Measurements from ENCODE around the gene ALCAM.

The ALCAM gene

DNA sequence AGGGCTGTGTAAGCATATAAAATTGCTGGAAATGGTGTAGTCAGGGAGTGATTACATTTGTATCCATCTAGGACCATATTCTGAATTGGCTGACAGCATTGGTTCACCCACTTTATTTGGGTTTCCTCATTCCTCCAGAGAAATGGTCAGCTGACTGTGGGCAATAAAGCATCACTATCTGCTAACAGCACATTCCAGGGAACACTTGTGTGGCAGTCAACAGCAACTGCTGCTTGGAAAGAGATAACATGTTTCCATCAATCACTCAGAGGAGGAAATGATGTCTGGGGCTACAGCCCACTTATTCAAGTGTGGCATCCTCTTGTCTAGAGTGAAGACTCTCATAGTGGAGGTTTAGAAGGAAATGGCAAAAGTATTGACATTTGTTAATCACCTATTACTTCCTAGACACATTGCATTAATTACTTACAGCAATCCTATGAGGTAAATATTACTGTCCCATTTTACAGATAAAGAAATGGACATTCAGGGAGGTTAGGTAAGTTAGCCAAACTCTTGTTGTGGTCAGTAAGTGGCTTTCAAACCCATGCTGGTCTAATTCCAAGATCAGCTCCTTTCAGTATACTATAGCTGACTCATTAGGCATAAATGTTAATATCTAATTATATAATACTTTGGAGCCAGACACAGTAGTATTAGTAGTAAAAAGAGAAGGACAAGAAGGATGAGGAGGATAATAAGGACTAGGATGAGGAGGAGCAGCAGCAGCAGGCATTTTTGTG lies 247.8 kb downstream of the ALCAM start:
- Histone ChIP-seq H3K27ac (no peak overlapping the region), H4K20me1 (ENCODE audit: insufficient read depth) (no peaks in the 10 kb centered on the region), H3K9ac (no peak overlapping the region), H3K36me3 (ENCODE audit: insufficient read depth) (no peaks in the 10 kb centered on the region), H3K4me1 (ENCODE audit: low read depth, poor library complexity, severe bottlenecking) (no peaks in the 10 kb centered on the region), H3K4me2 (no peak overlapping the region), H2AFZ (ENCODE audit: low read depth) (no peak overlapping the region), H3K79me2 (ENCODE audit: insufficient read depth, low read depth) (no peaks in the 10 kb centered on the region), H3K4me3 (IDR thresholded peaks at IDR 0.05; ENCODE audit: insufficient read depth, low read depth, low read length) (no peak overlapping the region), H3K27me3 (ENCODE audit: insufficient read depth, low read depth) (no peaks in the 10 kb centered on the region)
- TF ChIP-seq, protein P1, sequence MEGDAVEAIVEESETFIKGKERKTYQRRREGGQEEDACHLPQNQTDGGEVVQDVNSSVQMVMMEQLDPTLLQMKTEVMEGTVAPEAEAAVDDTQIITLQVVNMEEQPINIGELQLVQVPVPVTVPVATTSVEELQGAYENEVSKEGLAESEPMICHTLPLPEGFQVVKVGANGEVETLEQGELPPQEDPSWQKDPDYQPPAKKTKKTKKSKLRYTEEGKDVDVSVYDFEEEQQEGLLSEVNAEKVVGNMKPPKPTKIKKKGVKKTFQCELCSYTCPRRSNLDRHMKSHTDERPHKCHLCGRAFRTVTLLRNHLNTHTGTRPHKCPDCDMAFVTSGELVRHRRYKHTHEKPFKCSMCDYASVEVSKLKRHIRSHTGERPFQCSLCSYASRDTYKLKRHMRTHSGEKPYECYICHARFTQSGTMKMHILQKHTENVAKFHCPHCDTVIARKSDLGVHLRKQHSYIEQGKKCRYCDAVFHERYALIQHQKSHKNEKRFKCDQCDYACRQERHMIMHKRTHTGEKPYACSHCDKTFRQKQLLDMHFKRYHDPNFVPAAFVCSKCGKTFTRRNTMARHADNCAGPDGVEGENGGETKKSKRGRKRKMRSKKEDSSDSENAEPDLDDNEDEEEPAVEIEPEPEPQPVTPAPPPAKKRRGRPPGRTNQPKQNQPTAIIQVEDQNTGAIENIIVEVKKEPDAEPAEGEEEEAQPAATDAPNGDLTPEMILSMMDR (conservative IDR thresholded peaks at IDR 0.05; ENCODE audit: low read depth, low read length) = no peak

DNA sequence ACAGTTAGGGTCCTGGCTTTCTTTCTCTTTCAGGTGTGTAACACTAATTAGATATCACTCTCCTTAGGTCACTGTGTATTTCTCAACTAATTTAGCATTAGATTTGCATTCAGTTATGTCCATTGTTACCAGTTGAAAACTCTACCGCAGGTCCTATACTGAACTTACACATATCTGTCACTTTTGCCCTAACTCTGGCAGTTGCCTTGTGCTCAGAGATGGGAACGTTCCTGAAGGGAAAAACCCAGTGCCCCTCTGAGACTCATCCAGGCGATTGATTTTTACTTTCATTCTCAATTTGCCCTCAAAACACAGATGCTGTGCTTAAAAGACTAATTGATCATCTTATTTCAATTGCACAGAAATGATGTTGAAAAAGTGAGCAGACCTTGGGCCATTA lies 249.1 kb downstream of the ALCAM start:
- H3K4me1 ChIP-seq (ENCODE audit: low read depth, poor library complexity, severe bottlenecking) = no peaks in the 10 kb centered on the region
- no peaks in the 10 kb centered on the region for H4K20me1 ChIP-seq (ENCODE audit: insufficient read depth)
- H3K36me3 ChIP-seq (ENCODE audit: insufficient read depth) = no peaks in the 10 kb centered on the region
- no peak overlapping the region for H3K4me3 ChIP-seq (IDR thresholded peaks at IDR 0.05; ENCODE audit: insufficient read depth, low read depth, low read length)
- no peak overlapping the region for H3K9ac ChIP-seq
- H3K4me2 ChIP-seq = no peak overlapping the region
- TF ChIP-seq, protein P1 (conservative IDR thresholded peaks at IDR 0.05; ENCODE audit: low read depth, low read length) = no peak
- H3K79me2 ChIP-seq (ENCODE audit: insufficient read depth, low read depth) = no peaks in the 10 kb centered on the region
- no peak overlapping the region for H2AFZ ChIP-seq (ENCODE audit: low read depth)
- H3K27me3 ChIP-seq (ENCODE audit: insufficient read depth, low read depth) = no peaks in the 10 kb centered on the region
- H3K27ac ChIP-seq = no peak overlapping the region

DNA sequence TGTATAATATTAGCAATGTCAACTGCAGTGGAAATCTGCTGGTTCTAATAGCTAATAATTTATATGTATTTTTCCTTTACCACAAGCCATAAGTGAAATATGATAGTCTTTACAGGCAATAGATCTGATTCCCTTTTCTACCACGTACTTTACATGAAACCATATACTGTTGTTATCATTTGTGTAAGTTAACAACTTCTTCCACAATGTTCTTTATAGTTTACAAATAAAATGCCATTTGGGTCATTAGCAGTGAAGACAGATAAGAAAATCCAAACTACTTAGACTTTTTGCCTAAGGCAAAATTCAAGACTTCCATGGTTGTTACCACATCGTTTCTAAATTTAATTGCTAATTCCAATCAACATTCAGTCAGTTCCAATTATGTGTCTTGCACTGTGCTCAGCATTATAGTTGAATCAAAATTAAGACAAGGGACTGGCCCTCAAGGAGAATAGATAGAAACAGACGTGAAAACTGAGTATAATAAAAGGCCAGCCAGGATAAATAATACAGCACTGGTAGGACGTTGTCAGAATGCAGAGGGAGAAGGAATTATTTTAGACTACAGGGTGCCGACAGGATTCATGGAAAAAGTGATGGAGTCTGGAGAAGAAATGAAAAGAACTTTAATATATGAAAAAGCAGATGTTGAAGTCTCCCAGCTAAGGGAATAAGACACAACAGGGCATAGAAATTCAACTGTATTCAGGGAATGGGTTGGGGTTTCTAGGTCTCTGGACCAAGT lies 249.8 kb downstream of the ALCAM start:
- Histone ChIP-seq H3K36me3 (ENCODE audit: insufficient read depth) (no peaks in the 10 kb centered on the region), H2AFZ (ENCODE audit: low read depth) (no peak overlapping the region), H3K27ac (no peak overlapping the region), H3K79me2 (ENCODE audit: insufficient read depth, low read depth) (no peaks in the 10 kb centered on the region), H4K20me1 (ENCODE audit: insufficient read depth) (no peaks in the 10 kb centered on the region), H3K27me3 (ENCODE audit: insufficient read depth, low read depth) (no peaks in the 10 kb centered on the region), H3K4me3 (IDR thresholded peaks at IDR 0.05; ENCODE audit: insufficient read depth, low read depth, low read length) (no peak overlapping the region), H3K9ac (no peak overlapping the region), H3K4me1 (ENCODE audit: low read depth, poor library complexity, severe bottlenecking) (no peaks in the 10 kb centered on the region), H3K4me2 (no peak overlapping the region)
- TF ChIP-seq, protein P1 (conservative IDR thresholded peaks at IDR 0.05; ENCODE audit: low read depth, low read length) = no peak

DNA sequence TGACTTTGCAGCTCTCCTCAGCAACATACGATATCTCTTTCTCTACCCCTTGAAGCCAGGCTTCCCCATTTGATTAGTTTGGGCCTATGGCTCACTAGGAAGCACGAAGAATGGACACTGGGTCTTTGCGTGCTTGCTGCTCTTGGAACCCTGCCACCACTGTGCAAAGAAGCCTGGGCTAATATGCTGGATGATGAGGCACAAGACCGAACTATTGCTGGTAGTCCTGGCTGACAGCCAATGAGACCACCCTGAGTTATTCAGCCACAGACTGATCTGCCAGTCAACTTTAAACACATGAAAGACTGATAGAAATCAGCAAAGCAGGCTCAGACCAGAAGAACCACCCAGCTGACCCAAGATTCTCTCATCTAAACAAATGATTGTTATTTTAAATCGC lies 251.8 kb downstream of the ALCAM start:
- Histone ChIP-seq H3K27me3 (ENCODE audit: insufficient read depth, low read depth) (no peaks in the 10 kb centered on the region), H3K79me2 (ENCODE audit: insufficient read depth, low read depth) (no peaks in the 10 kb centered on the region), H3K4me1 (ENCODE audit: low read depth, poor library complexity, severe bottlenecking) (no peaks in the 10 kb centered on the region), H3K9ac (no peak overlapping the region), H3K4me2 (no peak overlapping the region), H4K20me1 (ENCODE audit: insufficient read depth) (no peaks in the 10 kb centered on the region), H3K27ac (no peak overlapping the region), H3K4me3 (IDR thresholded peaks at IDR 0.05; ENCODE audit: insufficient read depth, low read depth, low read length) (no peak overlapping the region), H2AFZ (ENCODE audit: low read depth) (no peak overlapping the region), H3K36me3 (ENCODE audit: insufficient read depth) (no peaks in the 10 kb centered on the region)
- TF ChIP-seq, protein P1 (conservative IDR thresholded peaks at IDR 0.05; ENCODE audit: low read depth, low read length) = no peak

All from KMS-11 (cell line).